Astrocyte (in vitro differentiated cells and primary cell): ENCODE measurements around the gene GPR142. TPM values are rescaled to one million over a fixed set of nuclear protein-coding genes. Genes with fewer than 3 reads are reported as not detected.

Experiments used
- DNase-seq: peaks from one replicate; pipeline ENCODE4 v3.0.0-alpha.2; 2010; ENCODE audit warnings: low read depth
- FAIRE-seq: peaks from 2 replicates; lab custom pipeline; 2011; peaks lifted over from hg19 to GRCh38; lab: Jason Lieb, UNC
- H2AFZ ChIP-seq: 2 replicates; pipeline ENCODE4 v1.6.0; 2012; ENCODE audit warnings: low read depth, low read length, inconsistent platforms
- H3K27ac ChIP-seq: 2 replicates; pipeline ENCODE4 v1.5.1; 2011; ENCODE audit warnings: low read depth, low read length, inconsistent platforms
- H3K27me3 ChIP-seq: 2 replicates; pipeline ENCODE4 v1.6.0; 2011; ENCODE audit warnings: low read length, inconsistent platforms; ENCODE audit not compliant: insufficient read depth
- H3K36me3 ChIP-seq: 2 replicates; pipeline ENCODE4 v1.5.1; 2011; ENCODE audit warnings: low read length, inconsistent platforms; ENCODE audit not compliant: insufficient read depth
- H3K4me1 ChIP-seq: 2 replicates; pipeline ENCODE4 v1.5.1; 2011; ENCODE audit warnings: low read length, inconsistent platforms; ENCODE audit not compliant: insufficient read depth
- H3K4me2 ChIP-seq: 2 replicates; pipeline ENCODE4 v1.6.0; 2012; ENCODE audit warnings: low read length, inconsistent platforms
- H3K4me3 ChIP-seq: 2 replicates; pipeline ENCODE4 v1.5.1; 2011; ENCODE audit warnings: low read depth, mild to moderate bottlenecking, low read length, inconsistent platforms; ENCODE audit not compliant: insufficient read depth
- H3K79me2 ChIP-seq: 2 replicates; pipeline ENCODE4 v1.6.0; 2012; ENCODE audit warnings: mild to moderate bottlenecking, low read length, inconsistent platforms; ENCODE audit not compliant: insufficient read depth
- H3K9ac ChIP-seq: 2 replicates; pipeline ENCODE4 v1.6.0; 2012; ENCODE audit warnings: mild to moderate bottlenecking, low read length, inconsistent platforms
- H3K9me3 ChIP-seq: 2 replicates; pipeline ENCODE4 v1.5.1; 2012; ENCODE audit warnings: low read depth, mild to moderate bottlenecking, low read length, inconsistent platforms; ENCODE audit not compliant: insufficient read depth
- H4K20me1 ChIP-seq: 2 replicates; pipeline ENCODE4 v1.6.0; 2012; ENCODE audit warnings: low read length, inconsistent platforms; ENCODE audit not compliant: insufficient read depth
- H3K27ac Mint-ChIP-seq: one replicate; pipeline ENCODE4 v1.8.0; 2021; ENCODE audit warnings: mild to moderate bottlenecking, mixed read lengths; ENCODE audit not compliant: unreplicated experiment
- H3K27me3 Mint-ChIP-seq: one replicate; pipeline ENCODE4 v1.8.0; 2021; ENCODE audit warnings: low read depth, mixed read lengths; ENCODE audit not compliant: unreplicated experiment
- H3K36me3 Mint-ChIP-seq: one replicate; pipeline ENCODE4 v1.8.0; 2021; ENCODE audit warnings: low read depth, mixed read lengths; ENCODE audit not compliant: unreplicated experiment
- H3K4me1 Mint-ChIP-seq: one replicate; pipeline ENCODE4 v1.8.0; 2021; ENCODE audit warnings: low read depth, mixed read lengths; ENCODE audit not compliant: unreplicated experiment
- H3K4me3 Mint-ChIP-seq: one replicate; pipeline ENCODE4 v1.8.0; 2021; ENCODE audit warnings: mild to moderate bottlenecking, moderate library complexity, mixed read lengths; ENCODE audit not compliant: unreplicated experiment
- H3K9me3 Mint-ChIP-seq: one replicate; pipeline ENCODE4 v1.8.0; 2021; ENCODE audit warnings: mild to moderate bottlenecking, mixed read lengths; ENCODE audit not compliant: unreplicated experiment
- CTCF ChIP-seq: IDR thresholded peaks from 2 replicates; pipeline ENCODE4 v1.5.1; 2011; ENCODE audit warnings: low read depth, mild to moderate bottlenecking, inconsistent platforms, low read length, moderate library complexity; ENCODE audit not compliant: insufficient read depth
- EZH2 ChIP-seq: IDR thresholded peaks from 2 replicates; pipeline ENCODE4 v1.6.1; 2012; ENCODE audit warnings: mild to moderate bottlenecking, low read length, inconsistent platforms; ENCODE audit not compliant: insufficient read depth
- total RNA-seq: library from RNA; stranded (reverse); gene quantifications from 2 replicates; pipeline ENCODE4 v1.2.1, GENCODE V29; 2021

GPR142 gene
- total RNA-seq, 1 donor from 2014 or later, result not detected

GRCh38 chr17:74355065-74355464 lies 12.2 kb upstream of the GPR142 start:
- Histone ChIP-seq H3K36me3 (no peaks in the 10 kb centered on the region), H2AFZ (no peak overlapping the region), H3K4me1 (no peaks in the 10 kb centered on the region), H3K9ac (no peak overlapping the region), H3K27ac (no peak overlapping the region), H4K20me1 (no peaks in the 10 kb centered on the region), H3K9me3 (no peaks in the 10 kb centered on the region), H3K79me2 (no peaks in the 10 kb centered on the region), H3K4me3 (no peak overlapping the region), H3K4me2 (no peak overlapping the region), H3K27me3 (peaks cover 33% of the 10 kb centered on the region)
- DNase-seq, result no peak
- TF ChIP-seq CTCF, result no peak
- no peak for TF ChIP-seq EZH2
- Mint-ChIP-seq H3K4me1 (no peaks in the 10 kb centered on the region), H3K36me3 (peaks cover 1% of the 10 kb centered on the region), H3K9me3 (peaks cover 2% of the 10 kb centered on the region), H3K27me3 (peaks cover 62% of the 10 kb centered on the region), H3K4me3 (no peak overlapping the region), H3K27ac (no peak overlapping the region)
- FAIRE-seq, result no peak

- H3K27me3 ChIP-seq, result peaks cover 36% of the 10 kb centered on the region
- H3K4me2 ChIP-seq, result no peak overlapping the region
- TF ChIP-seq EZH2 (peak; percentile 60), CTCF (no peak)
Measured at GRCh38 chr17:74356646-74357465, 10.4 kb upstream of the GPR142 start.

GRCh38 chr17:74357466-74357809 lies 9.9 kb upstream of the GPR142 start:
- Mint-ChIP-seq H3K9me3 (peaks cover 2% of the 10 kb centered on the region), H3K4me1 (no peaks in the 10 kb centered on the region), H3K4me3 (no peak overlapping the region), H3K27me3 (peaks cover 69% of the 10 kb centered on the region), H3K36me3 (peaks cover 1% of the 10 kb centered on the region), H3K27ac (no peak overlapping the region)
- H2AFZ ChIP-seq, result no peak overlapping the region
- no peaks in the 10 kb centered on the region for H4K20me1 ChIP-seq
- peaks cover 31% of the 10 kb centered on the region for H3K27me3 ChIP-seq
- DNase-seq (no peak), FAIRE-seq (no peak)
- no peaks in the 10 kb centered on the region for H3K79me2 ChIP-seq
- no peak overlapping the region for H3K4me2 ChIP-seq
- no peak overlapping the region for H3K27ac ChIP-seq
- H3K4me1 ChIP-seq, result no peaks in the 10 kb centered on the region
- H3K4me3 ChIP-seq, result no peak overlapping the region
- no peaks in the 10 kb centered on the region for H3K9me3 ChIP-seq
- H3K36me3 ChIP-seq, result no peaks in the 10 kb centered on the region
- TF ChIP-seq CTCF (no peak), EZH2 (peak; percentile 15)
- H3K9ac ChIP-seq, result no peak overlapping the region

More at GRCh38 chr17:74356646-74357465, 10.4 kb upstream of the GPR142 start:
- Mint-ChIP-seq H3K36me3 (peaks cover 1% of the 10 kb centered on the region), H3K9me3 (peaks cover 2% of the 10 kb centered on the region), H3K27ac (no peak overlapping the region), H3K4me3 (no peak overlapping the region), H3K4me1 (no peaks in the 10 kb centered on the region), H3K27me3 (peaks cover 68% of the 10 kb centered on the region)
- H3K9me3 ChIP-seq, result no peaks in the 10 kb centered on the region
- no peaks in the 10 kb centered on the region for H4K20me1 ChIP-seq
- no peak overlapping the region for H2AFZ ChIP-seq
- FAIRE-seq, result no peak
- no peaks in the 10 kb centered on the region for H3K79me2 ChIP-seq
- H3K9ac ChIP-seq, result no peak overlapping the region
- H3K36me3 ChIP-seq, result no peaks in the 10 kb centered on the region
- no peaks in the 10 kb centered on the region for H3K4me1 ChIP-seq
- no peak overlapping the region for H3K4me3 ChIP-seq
- no peak overlapping the region for H3K27ac ChIP-seq
- DNase-seq, result no peak
